B cell (primary cell): ENCODE measurements around the gene FMNL2. TPM values are rescaled to one million over a fixed set of nuclear protein-coding genes. Genes with fewer than 3 reads are reported as not detected.

Experiments used
- ATAC-seq: fragments of 200-7000 bp; cut with Tn5 transposase; one replicate; pipeline ENCODE4 v1.10.0; 2021; ENCODE audit warnings: low read depth, mild to moderate bottlenecking, moderate number of reproducible peaks, moderate library complexity
- CTCF ChIA-PET: fragments of 350-600 bp; sonication (Branson Sonifier 250); formaldehyde crosslinking; loops from one replicate; lab custom pipeline; 2021; ENCODE audit warnings: antibody characterized with exemption, inconsistent platforms; lab: Charles Lee
- POLR2A ChIA-PET: fragments of 350-600 bp; sonication (Branson Sonifier 250); formaldehyde crosslinking; loops from one replicate; lab custom pipeline; 2021; ENCODE audit warnings: antibody characterized with exemption; lab: Charles Lee
- DNase-seq: peaks from one replicate; pipeline ENCODE4 v3.0.0; 2013
- H2AFZ ChIP-seq: 2 replicates; pipeline ENCODE4 v1.6.1; 2012; ENCODE audit warnings: mild to moderate bottlenecking, low read depth, low read length; ENCODE audit not compliant: insufficient read depth, poor library complexity, severe bottlenecking
- H3K27ac ChIP-seq, 2 donors: 1 replicate in 1 of 2; 2 replicates in 1 of 2; pipeline ENCODE4 v1.5.1; 2012 to 2013; ENCODE audit warnings: low read length in 2 of 2, mild to moderate bottlenecking in 2 of 2, moderate library complexity in 1 of 2
- H3K27me3 ChIP-seq, 4 experiments: fragments of 200-600 bp in 1 of 4; sonication (generic) in 1 of 4; replicated peaks in 1 of 4; 1 replicate in 2 of 4; 2 replicates in 2 of 4; pipeline versions ENCODE4 v1.6.1 to v1.7.0; 2013 to 2016; ENCODE audit warnings: low read length in 3 of 4, mild to moderate bottlenecking in 2 of 4, mixed read lengths in 1 of 4, moderate library complexity in 1 of 4; ENCODE audit not compliant: insufficient read depth in 4 of 4, control insufficient read depth in 3 of 4; ENCODE audit errors: control extremely low read depth in 1 of 4
- H3K36me3 ChIP-seq, 2 experiments: replicated peaks in 1 of 2; 1 replicate in 1 of 2; 2 replicates in 1 of 2; pipeline versions ENCODE4 v1.6.1 to v1.7.1; 2013; ENCODE audit warnings: low read length in 1 of 2; ENCODE audit not compliant: insufficient read depth in 2 of 2, control insufficient read depth in 1 of 2; ENCODE audit errors: control extremely low read depth in 1 of 2, extremely low read depth in 1 of 2
- H3K4me1 ChIP-seq, 2 donors: fragments of 200-600 bp in 1 of 2; sonication (generic) in 1 of 2; 1 replicate in 1 of 2; 2 replicates in 1 of 2; pipeline versions ENCODE4 v1.5.1 to v1.6.1; 2013 to 2017; ENCODE audit warnings: low read length in 2 of 2; ENCODE audit not compliant: control insufficient read depth in 2 of 2, insufficient read depth in 2 of 2
- H3K4me2 ChIP-seq: replicated peaks from 2 replicates; pipeline ENCODE3; 2012; ENCODE audit warnings: mild to moderate bottlenecking, low read depth, low read length; ENCODE audit not compliant: poor library complexity, severe bottlenecking
- H3K4me3 ChIP-seq, 5 experiments: fragments of 200-600 bp in 1 of 5; sonication (generic) in 1 of 5; 1 replicate in 3 of 5; 2 replicates in 2 of 5; pipeline versions ENCODE4 v1.5.1 to v1.7.0; 2011 to 2016; ENCODE audit warnings: low read length in 4 of 5, mild to moderate bottlenecking in 4 of 5, low read depth in 2 of 5, control low read depth in 1 of 5, moderate library complexity in 1 of 5; ENCODE audit not compliant: insufficient read depth in 1 of 5; ENCODE audit errors: control extremely low read depth in 1 of 5, extremely low read depth in 1 of 5
- H3K79me2 ChIP-seq: fragments of 200-600 bp; sonication (generic); one replicate; pipeline ENCODE4 v1.6.0; 2016; ENCODE audit warnings: low read length; ENCODE audit not compliant: control insufficient read depth, insufficient read depth
- H3K9ac ChIP-seq: fragments of 200-600 bp; sonication (generic); 2 replicates; pipeline ENCODE4 v1.6.1; 2017; ENCODE audit warnings: mild to moderate bottlenecking, low read length, moderate library complexity
- H3K9me3 ChIP-seq, 3 donors: one replicate each; pipeline versions ENCODE4 v1.6.1 to v1.7.1; 2013; ENCODE audit warnings: low read length in 2 of 3; ENCODE audit not compliant: control insufficient read depth in 2 of 3, insufficient read depth in 1 of 3; ENCODE audit errors: control extremely low read depth in 1 of 3
- H4K20me1 ChIP-seq: 2 replicates; pipeline ENCODE4 v1.6.0; 2012; ENCODE audit warnings: mild to moderate bottlenecking, low read length; ENCODE audit not compliant: insufficient read depth, control insufficient read depth, poor library complexity, severe bottlenecking
- H3K27ac Mint-ChIP-seq: one replicate; pipeline ENCODE4 v1.8.0; 2021; ENCODE audit warnings: mixed read lengths
- H3K27me3 Mint-ChIP-seq: one replicate; pipeline ENCODE4 v1.8.0; 2021; ENCODE audit warnings: mixed read lengths
- H3K4me1 Mint-ChIP-seq: one replicate; pipeline ENCODE4 v1.8.0; 2021; ENCODE audit warnings: mixed read lengths
- H3K4me3 Mint-ChIP-seq: one replicate; pipeline ENCODE4 v1.8.0; 2021; ENCODE audit warnings: mixed read lengths
- H3K9me3 Mint-ChIP-seq: one replicate; pipeline ENCODE4 v1.8.0; 2022; ENCODE audit warnings: mixed read lengths; ENCODE audit not compliant: insufficient read depth
- EZH2 ChIP-seq: IDR thresholded peaks from 2 replicates; pipeline ENCODE4 v1.6.1; 2012; ENCODE audit warnings: borderline replicate concordance, low read depth, mild to moderate bottlenecking, moderate library complexity, low read length; ENCODE audit not compliant: insufficient read depth, poor library complexity, severe bottlenecking
- WGBS: methylation state at CpG from one replicate; pipeline ENCODE4 v1.1.5; 2013; ENCODE audit warnings: missing lambda C conversion rate; ENCODE audit not compliant: insufficient coverage; 5-methylcytosine and 5-hydroxymethylcytosine counted together
- intact Hi-C: fragments of 100-400 bp; cut with micrococcal nuclease; formaldehyde crosslinking; loops from one replicate; pipeline ENCODE4 v1.10.0; 2022
- polyA plus RNA-seq: library from polyadenylated mRNA; depleted of rRNA; stranded (reverse); fragments of >200 nt; gene quantifications from 2 replicates; pipeline ENCODE4 v1.2.3, GENCODE V29; 2012
- total RNA-seq, 2 donors: library from RNA; stranded (reverse); fragments of 120-200 nt in 1 of 2; gene quantifications; 1 replicate in 1 of 2; 2 replicates in 1 of 2; pipeline versions ENCODE4 v1.2.3 to v1.2.4, GENCODE V29; 2013 to 2022
- TF ChIP-seq, protein P1 (sequence below): fragments of 200-600 bp; IDR thresholded peaks from one replicate; pipeline ENCODE4 v1.8.0; 2022; ENCODE audit warnings: antibody characterized with exemption, mild to moderate bottlenecking

Gene FMNL2
- total and polyA plus RNA-seq, 2 donors (not counting 1 experiment from before 2014, with no cell fraction given), result 0.73 to 8.8 TPM

DNA sequence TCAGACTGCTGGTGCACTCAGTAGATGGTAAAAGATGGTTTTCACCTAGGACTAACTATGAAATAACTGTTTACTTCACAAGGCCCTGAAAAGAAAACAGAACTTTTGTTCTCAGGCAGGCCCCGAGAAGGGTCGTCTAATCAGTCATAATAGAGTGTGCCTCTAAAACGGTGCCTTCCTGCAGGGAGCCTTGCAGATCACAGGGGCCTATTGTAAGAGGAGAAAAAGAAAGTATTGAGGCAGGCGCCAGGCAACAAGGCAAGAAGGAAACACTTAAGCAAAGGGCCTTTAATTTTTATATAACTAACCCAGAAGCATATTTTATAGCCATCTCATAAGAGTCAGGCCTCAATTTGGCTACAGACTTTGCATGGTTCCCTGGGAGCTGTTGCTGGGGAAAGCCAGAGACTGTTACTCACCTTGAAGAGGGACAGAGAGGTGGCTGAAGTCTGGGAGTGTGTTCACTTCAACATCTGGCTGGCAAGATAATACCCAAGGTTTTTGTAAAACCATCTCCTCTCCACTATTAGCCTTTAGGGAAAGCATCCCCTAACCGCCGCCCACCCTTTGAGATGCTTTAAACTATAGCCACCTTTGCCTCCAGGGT lies 265.2 kb downstream of the FMNL2 start:
- H3K36me3 ChIP-seq, result no peaks in the 10 kb centered on the region
- Mint-ChIP-seq H3K9me3 (no peaks in the 10 kb centered on the region), H3K4me1 (no peaks in the 10 kb centered on the region), H3K27me3 (no peaks in the 10 kb centered on the region), H3K4me3 (no peak overlapping the region), H3K27ac (no peak overlapping the region)
- no peak overlapping the region for H3K9ac ChIP-seq
- no peaks in the 10 kb centered on the region for H3K9me3 ChIP-seq
- H4K20me1 ChIP-seq, result no peaks in the 10 kb centered on the region
- no peak overlapping the region for H3K27ac ChIP-seq
- H3K27me3 ChIP-seq, result no peaks in the 10 kb centered on the region
- CTCF ChIA-PET, result interaction anchor here (1.4 kb wide), 1 partner anchor 35 kb away, joined by 4 read pairs; no protein-coding TSS in a partner anchor
- no peak overlapping the region for H2AFZ ChIP-seq
- intact Hi-C loops, result no loop called here
- POLR2A ChIA-PET, result no interaction called here
- ATAC-seq (no peak), DNase-seq (no peak)
- H3K4me3 ChIP-seq, result no peak overlapping the region
- TF ChIP-seq EZH2, result no peak
- TF ChIP-seq, protein P1, sequence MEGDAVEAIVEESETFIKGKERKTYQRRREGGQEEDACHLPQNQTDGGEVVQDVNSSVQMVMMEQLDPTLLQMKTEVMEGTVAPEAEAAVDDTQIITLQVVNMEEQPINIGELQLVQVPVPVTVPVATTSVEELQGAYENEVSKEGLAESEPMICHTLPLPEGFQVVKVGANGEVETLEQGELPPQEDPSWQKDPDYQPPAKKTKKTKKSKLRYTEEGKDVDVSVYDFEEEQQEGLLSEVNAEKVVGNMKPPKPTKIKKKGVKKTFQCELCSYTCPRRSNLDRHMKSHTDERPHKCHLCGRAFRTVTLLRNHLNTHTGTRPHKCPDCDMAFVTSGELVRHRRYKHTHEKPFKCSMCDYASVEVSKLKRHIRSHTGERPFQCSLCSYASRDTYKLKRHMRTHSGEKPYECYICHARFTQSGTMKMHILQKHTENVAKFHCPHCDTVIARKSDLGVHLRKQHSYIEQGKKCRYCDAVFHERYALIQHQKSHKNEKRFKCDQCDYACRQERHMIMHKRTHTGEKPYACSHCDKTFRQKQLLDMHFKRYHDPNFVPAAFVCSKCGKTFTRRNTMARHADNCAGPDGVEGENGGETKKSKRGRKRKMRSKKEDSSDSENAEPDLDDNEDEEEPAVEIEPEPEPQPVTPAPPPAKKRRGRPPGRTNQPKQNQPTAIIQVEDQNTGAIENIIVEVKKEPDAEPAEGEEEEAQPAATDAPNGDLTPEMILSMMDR, result no peak
- WGBS, result 84% methylated on average over 3 of the region's 6 CpGs
- H3K79me2 ChIP-seq, result no peaks in the 10 kb centered on the region
- no peaks in the 10 kb centered on the region for H3K4me1 ChIP-seq
- H3K4me2 ChIP-seq, result no peak overlapping the region

DNA sequence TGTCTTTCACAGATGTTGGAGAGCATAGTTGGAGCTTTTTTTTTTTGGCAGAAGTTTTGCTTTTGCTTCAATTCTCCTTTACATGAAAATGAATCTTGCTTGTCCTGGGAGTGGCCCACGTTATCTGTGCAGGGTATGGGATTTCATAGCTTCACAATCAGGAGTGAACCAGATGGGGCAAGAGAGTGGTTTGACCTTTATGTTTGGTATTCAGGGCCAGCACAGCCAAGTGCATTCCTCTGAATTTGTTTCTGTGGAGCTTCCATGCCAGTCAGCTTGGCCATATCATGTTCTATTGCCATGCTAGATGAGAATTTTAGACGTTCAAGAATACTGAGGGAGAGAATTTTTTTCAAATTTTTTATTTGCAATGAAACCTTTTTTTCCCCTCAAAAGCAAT lies 265.7 kb downstream of the FMNL2 start:
- DNase-seq, result no peak
- Mint-ChIP-seq H3K9me3 (no peaks in the 10 kb centered on the region), H3K4me1 (no peaks in the 10 kb centered on the region), H3K27me3 (no peaks in the 10 kb centered on the region), H3K4me3 (no peak overlapping the region), H3K27ac (no peak overlapping the region)
- TF ChIP-seq, protein P1, result no peak
- TF ChIP-seq EZH2, result no peak
- H3K9me3 ChIP-seq, result no peaks in the 10 kb centered on the region
- ChIA-PET CTCF (no interaction called here), POLR2A (no interaction called here)
- WGBS, result 100% methylated on average over 1 of the region's 2 CpGs
- no peaks in the 10 kb centered on the region for H3K79me2 ChIP-seq
- H3K36me3 ChIP-seq, result no peaks in the 10 kb centered on the region
- H4K20me1 ChIP-seq, result no peaks in the 10 kb centered on the region
- no peak overlapping the region for H3K27ac ChIP-seq
- no peak overlapping the region for H2AFZ ChIP-seq
- no peaks in the 10 kb centered on the region for H3K27me3 ChIP-seq
- intact Hi-C loops, result no loop called here
- H3K4me3 ChIP-seq, result no peak overlapping the region
- no peaks in the 10 kb centered on the region for H3K4me1 ChIP-seq
- H3K4me2 ChIP-seq, result no peak overlapping the region
- ATAC-seq, result no peak
- no peak overlapping the region for H3K9ac ChIP-seq
